ENCODE results near the gene ADAMTS7.

DNA sequence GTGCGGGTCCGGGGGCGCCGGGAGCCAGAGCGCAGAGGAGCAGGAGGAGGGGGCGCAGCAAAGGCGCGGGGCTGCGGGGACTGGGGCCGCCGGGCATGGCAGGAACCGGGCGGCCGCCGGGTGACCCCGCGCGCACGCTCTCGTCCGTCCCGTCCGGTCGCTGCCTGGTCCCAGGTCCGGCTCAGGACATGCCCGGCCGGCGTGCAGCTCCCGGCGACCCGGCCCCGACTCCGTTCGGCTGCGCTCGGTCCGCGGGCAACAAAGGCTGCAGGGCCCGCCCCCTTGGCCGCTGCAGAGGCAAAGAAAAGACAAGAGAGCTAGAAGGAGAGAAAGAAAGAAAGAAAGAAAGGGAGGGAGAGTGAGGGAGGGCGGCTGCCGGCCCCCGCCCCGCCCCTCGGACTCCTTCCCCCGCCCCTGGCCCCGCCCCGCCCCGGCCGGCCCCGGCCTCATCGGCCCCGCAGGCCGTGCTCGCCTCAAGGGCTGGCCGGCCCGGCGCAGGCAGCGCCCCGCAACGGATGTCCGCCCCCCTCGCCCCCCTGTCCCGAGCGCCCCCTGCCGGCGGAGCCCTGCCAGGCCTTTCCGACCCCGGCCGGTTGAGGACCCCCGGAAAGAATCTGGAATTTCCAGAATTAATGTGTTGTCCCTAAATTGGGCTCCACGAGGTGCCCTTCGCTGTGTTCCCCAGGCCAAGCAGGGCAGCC lies at the start of gene ADAMTS7:
- TF ChIP-seq, protein P1, sequence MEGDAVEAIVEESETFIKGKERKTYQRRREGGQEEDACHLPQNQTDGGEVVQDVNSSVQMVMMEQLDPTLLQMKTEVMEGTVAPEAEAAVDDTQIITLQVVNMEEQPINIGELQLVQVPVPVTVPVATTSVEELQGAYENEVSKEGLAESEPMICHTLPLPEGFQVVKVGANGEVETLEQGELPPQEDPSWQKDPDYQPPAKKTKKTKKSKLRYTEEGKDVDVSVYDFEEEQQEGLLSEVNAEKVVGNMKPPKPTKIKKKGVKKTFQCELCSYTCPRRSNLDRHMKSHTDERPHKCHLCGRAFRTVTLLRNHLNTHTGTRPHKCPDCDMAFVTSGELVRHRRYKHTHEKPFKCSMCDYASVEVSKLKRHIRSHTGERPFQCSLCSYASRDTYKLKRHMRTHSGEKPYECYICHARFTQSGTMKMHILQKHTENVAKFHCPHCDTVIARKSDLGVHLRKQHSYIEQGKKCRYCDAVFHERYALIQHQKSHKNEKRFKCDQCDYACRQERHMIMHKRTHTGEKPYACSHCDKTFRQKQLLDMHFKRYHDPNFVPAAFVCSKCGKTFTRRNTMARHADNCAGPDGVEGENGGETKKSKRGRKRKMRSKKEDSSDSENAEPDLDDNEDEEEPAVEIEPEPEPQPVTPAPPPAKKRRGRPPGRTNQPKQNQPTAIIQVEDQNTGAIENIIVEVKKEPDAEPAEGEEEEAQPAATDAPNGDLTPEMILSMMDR (IDR thresholded peaks at IDR 0.05), result peak; percentile 85
- TF ChIP-seq EZH2 (IDR thresholded peaks at IDR 0.05), result no peak
- TF ChIP-seq EZH2phosphoT487 (IDR thresholded peaks at IDR 0.05), result no peak
